Retinal pigment epithelial cell (primary cell): ENCODE results near the gene ARMC10.
A peak's percentile ranks its signal among the peaks of the same experiment; 100 is the strongest.
"Not testable (repeated sequence)": the region's sequence is repeated elsewhere in the genome, so short reads cannot be mapped to it uniquely, and the experiment has no call there.

Source experiments
- DNase-seq: peaks from one replicate; pipeline ENCODE4 v3.0.0-alpha.2; 2010; ENCODE audit warnings: low read depth
- H3K4me3 ChIP-seq: 2 replicates; pipeline ENCODE4 v1.5.1; 2011; ENCODE audit warnings: mild to moderate bottlenecking, low read length, control low read depth, moderate library complexity
- CTCF ChIP-seq: conservative IDR thresholded peaks from 2 replicates; pipeline ENCODE4 v1.5.1; 2011; ENCODE audit warnings: low read depth, low read length, control low read depth, inconsistent platforms

The ARMC10 gene

GRCh38 chr7:103068414-103069403, 6.2 kb upstream of the ARMC10 start:
- no peak overlapping the region for H3K4me3 ChIP-seq
- no peak for DNase-seq
- no peak for TF ChIP-seq CTCF

- H3K4me3 ChIP-seq, result no peak overlapping the region
- no peak for DNase-seq
- no peak for TF ChIP-seq CTCF
Observed at GRCh38 chr7:103071000-103071399, 3.9 kb upstream of the ARMC10 start.

- peak overlapping the region; percentile 89 for H3K4me3 ChIP-seq
- no peak for TF ChIP-seq CTCF
- no peak for DNase-seq
Observed at GRCh38 chr7:103073989-103074518, 886 bp upstream of the ARMC10 start.

- TF ChIP-seq CTCF, result no peak
- H3K4me3 ChIP-seq, result peak overlapping the region; percentile 89
- peak; percentile 37 for DNase-seq
Observed at GRCh38 chr7:103075337-103075918, 488 bp downstream of the ARMC10 start.

- no peak for TF ChIP-seq CTCF
- no peak overlapping the region for H3K4me3 ChIP-seq
- no peak for DNase-seq
Observed at GRCh38 chr7:103076764-103077163, 1.8 kb downstream of the ARMC10 start.

- no peak for DNase-seq
- H3K4me3 ChIP-seq, result no peak overlapping the region
- no peak for TF ChIP-seq CTCF
Observed at GRCh38 chr7:103077318-103077717, 2.4 kb downstream of the ARMC10 start.

GRCh38 chr7:103078226-103078625, 3.3 kb downstream of the ARMC10 start:
- not testable (repeated sequence) for DNase-seq, H3K4me3 ChIP-seq
